Measurements from ENCODE around the gene NID2.

GRCh38 chr14:52044791-52045522 is 23.9 kb downstream of the NID2 start:
- TF ChIP-seq REST (IDR thresholded peaks at IDR 0.05; ENCODE audit: low read depth) = no peak
- no peak for TF ChIP-seq CREB1 (IDR thresholded peaks at IDR 0.05; ENCODE audit: low read depth)
- TF ChIP-seq TAF1 (IDR thresholded peaks at IDR 0.05; ENCODE audit: low read depth) = no peak

Measured in Ishikawa (cell line).